Stimulated activated CD4-positive, alpha-beta T cell treated with anti-CD3 and anti-CD28 coated beads, Interleukin-15, amount 100 ng/mL, for 1 hour (primary cell): ENCODE data around the gene PANK1.

Experiments
- DNase-seq, 2 donors: peaks; one replicate each; pipeline ENCODE4 v3.0.0-alpha.2; 2020; ENCODE audit warnings: low read depth in 1 of 2, low spot score in 1 of 2

PANK1 gene

GRCh38 chr10:89644967-89645741 lies at the start of gene PANK1:
Gene PANK1, minus strand, starts transcription at chr10:89645242. Its CDS starts 351 bp downstream, at chr10:89644891.
- peak; percentile 33 to 61 for DNase-seq

DNA sequence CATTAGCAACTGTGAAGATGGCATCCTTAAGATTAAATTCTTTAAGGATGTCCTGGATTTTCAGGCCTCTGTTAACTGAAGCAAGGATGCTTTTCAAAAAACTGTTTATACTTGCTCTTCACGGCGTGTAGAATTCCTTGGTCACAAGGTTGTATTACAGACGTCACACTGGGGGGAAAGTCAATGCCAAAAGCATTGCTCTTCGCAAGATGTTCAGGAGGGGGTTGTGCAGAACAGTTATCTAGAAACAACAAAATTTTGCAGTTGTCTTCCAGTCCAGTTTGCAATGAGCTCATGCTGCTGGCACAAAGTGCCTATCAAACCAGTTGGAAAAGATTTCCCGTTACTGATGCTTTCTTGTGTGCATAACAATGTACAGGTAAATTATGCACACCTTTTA lies 48.1 kb upstream of the PANK1 start:
- DNase-seq = no peak

DNA sequence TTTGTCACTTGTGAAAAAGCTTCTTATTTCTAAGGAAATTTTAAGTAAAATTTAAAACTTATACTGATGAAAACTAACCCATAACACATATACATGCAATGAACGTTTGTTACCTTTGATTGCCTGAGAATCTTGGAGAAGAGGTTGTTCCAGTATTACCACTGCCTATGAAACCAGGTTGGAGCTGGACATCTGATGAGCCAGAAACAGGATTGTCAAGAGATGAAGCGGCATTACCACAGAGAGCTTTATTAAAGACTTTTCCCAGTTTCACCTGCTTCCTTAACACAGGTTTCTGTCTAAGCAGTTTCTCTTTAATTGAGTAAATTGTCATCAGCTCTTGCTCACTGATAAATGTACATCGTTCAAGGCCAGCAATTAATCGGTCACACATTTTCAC lies 47.4 kb upstream of the PANK1 start:
- DNase-seq = no peak

- no peak for DNase-seq
Observed at GRCh38 chr10:89690027-89690426, 45.0 kb upstream of the PANK1 start.

- no peak for DNase-seq
Observed at GRCh38 chr10:89685936-89686335, 40.9 kb upstream of the PANK1 start.

DNA sequence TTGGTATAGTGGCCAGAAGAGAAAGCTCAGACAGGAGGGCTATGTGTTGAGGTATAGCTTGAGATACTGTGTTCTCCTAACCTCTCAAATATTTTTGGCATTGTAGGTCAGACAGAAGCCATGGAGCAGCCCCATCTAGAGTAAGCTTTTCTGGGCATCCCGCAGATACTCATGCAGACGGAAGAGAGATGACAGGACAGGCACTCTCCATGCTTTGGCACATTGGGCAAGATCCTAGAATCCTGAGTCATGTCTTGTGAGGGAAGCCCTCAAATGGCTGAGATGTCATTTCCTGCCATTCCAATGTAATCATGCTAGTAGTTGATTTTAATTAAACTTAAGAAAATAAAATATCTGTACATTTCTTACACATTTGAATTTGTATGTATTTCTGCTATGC lies 39.6 kb upstream of the PANK1 start:
- DNase-seq = no peak

DNA sequence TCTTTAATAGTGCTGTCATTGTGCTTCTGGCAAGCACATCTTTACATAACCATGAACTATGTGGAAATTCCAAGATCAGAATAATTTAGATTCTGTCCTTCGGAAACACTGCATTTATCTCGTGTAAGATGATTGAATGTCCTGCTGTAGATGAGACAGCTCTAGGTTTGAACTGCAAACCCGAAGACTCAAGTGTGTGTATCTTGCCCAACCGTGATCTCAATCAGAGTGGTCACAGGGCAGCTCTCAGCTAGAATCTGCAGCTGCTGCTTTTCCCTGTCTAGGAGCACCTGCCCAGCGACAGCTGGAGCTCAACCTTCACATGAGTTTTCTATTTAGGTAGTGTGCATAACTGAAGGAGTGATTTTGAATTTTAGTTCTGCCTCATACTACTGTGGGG lies 38.8 kb upstream of the PANK1 start:
- no peak for DNase-seq

DNA sequence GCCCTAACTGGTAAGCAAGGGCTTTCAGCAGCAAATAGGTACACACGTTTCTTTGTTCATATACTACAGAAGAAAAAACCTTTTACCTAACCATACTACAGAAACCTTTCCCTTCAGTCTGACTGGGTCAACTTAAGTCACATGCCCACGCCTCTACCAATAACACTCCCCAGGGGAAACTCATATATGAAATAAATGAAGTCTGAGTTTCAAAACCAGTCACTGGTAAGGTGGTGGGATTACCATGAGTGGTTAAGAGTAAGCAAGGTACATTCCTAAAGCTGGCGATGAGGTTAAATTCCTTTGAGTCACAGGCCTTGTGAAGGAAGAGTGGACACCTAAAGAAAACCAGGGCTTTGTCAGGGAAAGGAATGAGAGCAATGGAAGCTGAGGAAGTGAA lies 34.9 kb upstream of the PANK1 start:
- DNase-seq = no peak

- no peak for DNase-seq
Observed at GRCh38 chr10:89677341-89677740, 32.3 kb upstream of the PANK1 start.

DNA sequence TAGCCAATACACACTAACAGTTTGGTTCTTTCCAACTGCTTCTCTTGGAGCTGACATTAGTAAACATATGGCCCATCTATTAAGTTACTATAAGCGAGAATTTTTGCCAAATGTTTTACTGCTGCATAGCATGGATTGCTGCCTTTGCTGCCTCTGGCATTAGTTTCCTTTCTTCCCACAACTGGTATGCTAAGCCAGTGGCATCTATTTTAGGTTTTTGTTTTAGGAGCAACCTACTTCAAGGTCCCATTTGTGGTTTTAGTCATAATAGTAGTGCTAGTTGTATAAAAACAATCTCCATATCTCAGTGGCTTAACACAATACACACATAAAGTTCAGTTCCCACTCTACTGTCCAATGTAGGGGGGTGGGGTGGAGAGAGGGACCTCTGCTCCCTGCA lies 25.9 kb upstream of the PANK1 start:
- no peak for DNase-seq

GRCh38 chr10:89669985-89670384 lies 24.9 kb upstream of the PANK1 start:
- no peak for DNase-seq

DNA sequence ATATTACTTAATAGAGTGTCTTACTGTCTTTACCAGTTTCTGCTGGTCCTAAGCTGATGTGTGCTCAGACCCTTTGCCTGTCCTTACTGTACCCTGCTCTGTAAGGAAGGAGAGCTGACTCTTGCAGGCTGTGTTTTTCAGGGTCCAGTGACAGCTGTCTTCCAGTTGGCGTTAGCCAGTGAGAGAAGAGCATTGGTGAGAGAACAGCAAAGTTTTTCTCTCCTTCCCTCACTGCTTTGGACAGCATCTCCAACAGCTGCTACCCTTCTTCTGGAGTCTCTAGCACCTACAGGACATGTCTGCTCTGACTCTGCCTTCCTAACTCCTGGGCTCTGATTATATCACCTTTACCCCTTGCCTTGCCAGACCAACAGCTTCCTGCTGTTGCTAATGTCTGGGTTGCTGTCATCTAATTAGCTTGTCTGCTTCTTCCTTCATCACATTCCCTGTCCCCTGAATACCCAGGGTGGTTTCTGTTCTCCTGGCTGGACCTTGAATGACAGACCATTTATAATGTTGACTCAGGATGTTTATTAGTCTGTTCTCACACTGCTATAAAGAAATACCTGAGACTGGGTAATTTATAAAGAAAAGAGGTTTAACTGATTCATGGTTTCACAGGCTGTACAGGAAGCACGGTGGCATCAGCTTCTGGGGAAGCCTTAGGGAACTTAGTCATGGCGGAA lies 23.5 kb upstream of the PANK1 start:
- no peak for DNase-seq

DNA sequence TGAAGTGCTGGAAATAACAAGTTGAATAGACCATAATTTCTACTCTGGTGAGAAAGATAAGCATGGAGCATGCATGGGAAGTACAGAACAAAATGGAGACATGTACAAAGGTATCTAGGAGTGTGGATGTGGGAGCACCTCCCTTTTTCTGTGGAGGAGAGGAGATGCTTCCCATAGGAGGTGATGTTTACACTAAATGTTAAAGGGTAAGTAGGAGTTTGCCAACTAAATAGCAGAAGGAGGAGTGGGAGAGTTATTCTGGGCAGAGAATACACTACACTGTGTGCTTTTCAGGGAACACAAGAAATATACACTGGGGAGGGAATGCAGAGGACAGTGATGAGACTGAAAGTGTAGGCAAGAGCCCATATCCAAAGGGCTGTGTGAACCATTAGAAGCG lies 21.1 kb upstream of the PANK1 start:
- DNase-seq = no peak

DNA sequence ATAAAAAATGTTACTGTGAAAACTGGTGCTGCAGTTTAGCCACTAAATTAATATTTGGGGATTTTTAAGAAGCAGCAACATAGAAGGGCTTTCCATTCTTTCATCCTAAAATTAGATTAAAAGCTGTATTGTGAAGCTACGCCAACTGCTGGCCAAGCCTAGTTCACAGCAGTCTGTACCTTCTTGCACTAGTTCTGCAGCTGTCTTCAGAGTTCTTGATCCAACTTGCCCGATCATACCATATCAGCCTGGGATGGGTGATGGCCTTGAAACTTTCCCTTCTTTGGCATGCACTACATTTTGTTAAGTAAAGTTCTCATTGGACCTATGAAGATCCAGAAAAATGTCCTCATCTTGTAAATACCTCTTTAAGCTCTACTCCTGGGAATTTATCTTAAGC lies 20.3 kb upstream of the PANK1 start:
- no peak for DNase-seq

GRCh38 chr10:89664203-89664602 lies 19.2 kb upstream of the PANK1 start:
- DNase-seq = no peak

DNA sequence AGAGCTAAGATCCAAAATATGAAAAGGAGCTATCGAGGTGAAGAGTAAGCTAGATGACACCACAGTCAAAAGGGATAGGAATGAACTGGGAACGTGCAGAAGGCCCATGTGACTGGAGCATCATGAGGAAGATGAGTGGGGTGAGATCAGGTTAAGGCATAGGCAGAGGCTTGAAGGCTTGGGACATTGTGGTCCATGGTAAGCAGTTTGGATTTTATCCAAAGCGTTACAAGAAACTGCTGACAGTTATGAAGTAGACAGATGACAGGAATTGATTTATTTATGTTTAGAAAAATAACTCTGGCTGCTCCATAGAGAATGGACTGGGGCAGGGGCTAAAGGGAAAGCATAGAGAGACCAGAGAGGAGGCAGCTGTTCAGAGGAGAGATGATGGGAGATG lies 18.1 kb upstream of the PANK1 start:
- no peak for DNase-seq

DNA sequence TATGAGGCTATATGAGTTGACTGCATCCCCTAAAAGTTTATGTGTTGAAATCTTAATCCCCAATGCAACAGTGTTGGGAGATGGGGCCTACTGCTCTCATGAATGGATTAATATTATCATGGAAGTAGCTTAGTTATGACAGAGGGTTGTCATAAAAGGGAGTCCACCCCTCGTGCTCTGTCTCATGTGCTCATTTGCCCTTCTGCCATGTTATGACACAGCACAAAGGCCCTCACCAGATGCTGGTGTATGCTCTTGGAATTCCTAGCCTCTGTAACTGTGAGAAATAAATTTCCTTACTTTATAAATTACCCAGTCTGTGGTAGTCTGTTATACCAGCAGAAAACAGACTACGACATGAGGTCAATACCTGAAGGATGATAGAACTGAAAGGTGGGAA lies 17.6 kb upstream of the PANK1 start:
- DNase-seq = no peak

DNA sequence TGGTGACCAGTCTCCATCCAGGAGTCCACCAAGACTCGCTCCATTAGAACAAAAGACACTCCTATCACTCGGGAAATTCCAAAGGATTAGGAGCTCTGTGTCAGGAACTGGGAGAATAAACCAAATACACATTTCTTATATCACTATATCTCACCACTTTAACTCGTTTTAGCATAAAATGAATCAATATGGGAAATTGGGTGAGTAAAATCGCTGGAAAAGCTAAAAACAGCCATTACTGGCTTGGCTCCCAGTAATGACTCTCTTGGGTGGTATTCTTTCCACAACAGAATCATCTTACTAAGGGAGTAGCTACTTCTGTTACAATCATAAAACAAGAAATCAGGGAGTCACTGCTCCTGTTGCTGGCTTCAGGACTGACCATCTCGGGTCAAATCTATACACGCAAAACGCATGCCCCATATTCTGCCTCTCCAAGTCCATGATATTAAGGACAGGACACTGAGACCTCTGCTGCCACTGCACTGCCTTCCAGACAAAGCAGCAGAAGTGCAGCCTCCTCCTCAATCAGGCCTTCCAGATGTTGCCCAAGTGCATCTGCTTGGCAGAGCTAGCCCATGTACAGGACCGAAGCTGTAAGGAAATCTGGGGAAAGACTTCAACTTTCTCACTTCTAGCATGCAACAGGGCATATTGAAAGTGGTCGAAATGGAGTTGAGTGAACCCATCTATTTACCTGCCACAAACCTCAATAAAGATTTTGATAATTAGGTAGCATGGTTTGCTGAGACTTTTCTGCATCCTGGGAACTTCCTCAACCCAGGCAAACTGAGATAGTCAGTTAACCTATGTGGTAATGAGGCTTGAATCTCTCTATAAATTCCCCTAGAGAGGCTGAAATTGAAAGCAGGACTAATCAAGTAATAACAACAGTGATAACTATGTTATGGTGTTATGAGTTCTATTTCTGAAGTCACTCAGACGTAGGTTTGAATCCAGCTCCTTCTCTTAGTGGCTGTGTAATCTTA lies 14.4 kb upstream of the PANK1 start:
- DNase-seq = no peak

DNA sequence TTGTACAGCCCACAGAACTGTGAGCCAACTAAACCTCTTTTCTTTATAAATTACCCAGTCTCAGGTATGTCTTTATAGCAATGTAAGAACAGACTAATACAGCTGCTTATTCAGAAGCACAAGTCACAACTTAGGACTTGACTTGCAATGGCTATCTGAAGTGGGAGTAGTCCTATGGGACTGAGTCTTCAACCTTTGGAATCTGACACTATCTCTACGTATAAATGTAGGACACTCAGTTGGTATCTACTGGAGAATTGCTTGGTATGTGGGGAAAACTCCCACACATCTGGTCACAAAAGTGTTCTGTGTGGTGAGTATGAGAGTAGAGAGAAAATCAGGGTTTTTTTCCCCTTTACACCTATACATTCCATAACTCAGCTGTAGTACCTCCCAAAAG lies 12.3 kb upstream of the PANK1 start:
- DNase-seq = no peak

DNA sequence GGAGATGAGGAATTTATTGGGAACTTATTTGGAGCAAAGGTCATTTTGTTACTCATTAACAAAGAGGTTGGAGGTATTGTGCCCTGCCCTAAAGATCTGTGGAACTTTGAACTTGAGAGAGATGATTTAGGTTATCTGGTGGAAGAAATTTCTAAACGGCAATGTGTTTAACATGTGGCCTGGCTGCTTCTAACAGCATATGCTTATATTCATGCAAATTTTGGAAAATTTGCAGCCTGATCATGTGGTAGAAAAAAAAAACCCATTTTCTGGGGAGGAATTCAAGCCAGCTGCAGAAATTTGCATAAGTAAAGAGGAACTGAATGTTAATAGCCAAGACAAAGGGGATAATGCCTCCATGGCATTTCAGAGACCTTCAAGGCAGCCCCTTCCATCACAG lies 10.7 kb upstream of the PANK1 start:
- no peak for DNase-seq

- no peak for DNase-seq
Observed at GRCh38 chr10:89653410-89653869, 8.4 kb upstream of the PANK1 start.
